ENCODE data around the gene CCDC177.

Gene CCDC177

GRCh38 chr14:69615496-69616407, 41.1 kb upstream of the CCDC177 start:
- TF ChIP-seq CTCF (conservative IDR thresholded peaks at IDR 0.05) = no peak
- 0 out of 2 replicates have a peak overlapping the region, but pooled peaks have one; percentile 8 for H3K27ac ChIP-seq

- no peak for TF ChIP-seq CTCF (conservative IDR thresholded peaks at IDR 0.05)
- H3K27ac ChIP-seq = no peak overlapping the region
These were observed 40.4 kb upstream of the CCDC177 start for GRCh38 chr14:69615121-69615495.

- no peak overlapping the region for H3K27ac ChIP-seq
These were observed 39.9 kb upstream of the CCDC177 start for GRCh38 chr14:69614592-69614991.

GRCh38 chr14:69613312-69614073, 38.8 kb upstream of the CCDC177 start:
- TF ChIP-seq CTCF (conservative IDR thresholded peaks at IDR 0.05) = no peak
- H3K27ac ChIP-seq = peak overlapping the region; percentile 83

More at GRCh38 chr14:69614592-69614991, 39.9 kb upstream of the CCDC177 start:
- TF ChIP-seq CTCF (conservative IDR thresholded peaks at IDR 0.05) = no peak

GRCh38 chr14:69612783-69613130, 38.1 kb upstream of the CCDC177 start:
- peak; percentile 68 for TF ChIP-seq CTCF (conservative IDR thresholded peaks at IDR 0.05)
- H3K27ac ChIP-seq = peak overlapping the region; percentile 83

- TF ChIP-seq CTCF (conservative IDR thresholded peaks at IDR 0.05) = no peak
- peak overlapping the region; percentile 83 for H3K27ac ChIP-seq
These were observed 37.5 kb upstream of the CCDC177 start for GRCh38 chr14:69612014-69612782.

All from VCaP (cell line).